Brain microvascular endothelial cell (primary cell): ENCODE measurements around the gene FAM53A.
A peak's percentile ranks its signal among the peaks of the same experiment; 100 is the strongest.

Source experiments
- DNase-seq: peaks from one replicate; pipeline ENCODE4 v3.0.0-alpha.2; 2020
- H3K27ac ChIP-seq: fragments of 250-450 bp; sonication (Bioruptor Pico); 2 replicates; pipeline ENCODE4 v1.5.1; 2020; ENCODE audit warnings: mild to moderate bottlenecking, moderate library complexity
- H3K27me3 ChIP-seq: fragments of 250-450 bp; sonication (Bioruptor Pico); replicated peaks from 2 replicates; pipeline ENCODE4 v1.5.1; 2020; ENCODE audit warnings: mild to moderate bottlenecking
- H3K36me3 ChIP-seq: fragments of 250-450 bp; sonication (Bioruptor Pico); replicated peaks from 2 replicates; pipeline ENCODE4 v1.5.1; 2020; ENCODE audit warnings: mild to moderate bottlenecking
- H3K4me3 ChIP-seq: 2 replicates; pipeline ENCODE4 v1.5.1; 2011; ENCODE audit warnings: low read depth, mild to moderate bottlenecking, control low read depth, low read length, moderate library complexity
- CTCF ChIP-seq: IDR thresholded peaks from 2 replicates; pipeline ENCODE4 v1.5.1; 2011; ENCODE audit warnings: low read depth, mild to moderate bottlenecking, moderate library complexity, low read length, control low read depth, inconsistent platforms; ENCODE audit errors: missing control alignments
- in situ Hi-C: cut with HindIII; loops from 2 replicates; pipeline ENCODE4 v1.10.0; 2017; ENCODE audit warnings: low sequenced_read_pairs, low pct_ligation_motif_present

The FAM53A gene

DNA sequence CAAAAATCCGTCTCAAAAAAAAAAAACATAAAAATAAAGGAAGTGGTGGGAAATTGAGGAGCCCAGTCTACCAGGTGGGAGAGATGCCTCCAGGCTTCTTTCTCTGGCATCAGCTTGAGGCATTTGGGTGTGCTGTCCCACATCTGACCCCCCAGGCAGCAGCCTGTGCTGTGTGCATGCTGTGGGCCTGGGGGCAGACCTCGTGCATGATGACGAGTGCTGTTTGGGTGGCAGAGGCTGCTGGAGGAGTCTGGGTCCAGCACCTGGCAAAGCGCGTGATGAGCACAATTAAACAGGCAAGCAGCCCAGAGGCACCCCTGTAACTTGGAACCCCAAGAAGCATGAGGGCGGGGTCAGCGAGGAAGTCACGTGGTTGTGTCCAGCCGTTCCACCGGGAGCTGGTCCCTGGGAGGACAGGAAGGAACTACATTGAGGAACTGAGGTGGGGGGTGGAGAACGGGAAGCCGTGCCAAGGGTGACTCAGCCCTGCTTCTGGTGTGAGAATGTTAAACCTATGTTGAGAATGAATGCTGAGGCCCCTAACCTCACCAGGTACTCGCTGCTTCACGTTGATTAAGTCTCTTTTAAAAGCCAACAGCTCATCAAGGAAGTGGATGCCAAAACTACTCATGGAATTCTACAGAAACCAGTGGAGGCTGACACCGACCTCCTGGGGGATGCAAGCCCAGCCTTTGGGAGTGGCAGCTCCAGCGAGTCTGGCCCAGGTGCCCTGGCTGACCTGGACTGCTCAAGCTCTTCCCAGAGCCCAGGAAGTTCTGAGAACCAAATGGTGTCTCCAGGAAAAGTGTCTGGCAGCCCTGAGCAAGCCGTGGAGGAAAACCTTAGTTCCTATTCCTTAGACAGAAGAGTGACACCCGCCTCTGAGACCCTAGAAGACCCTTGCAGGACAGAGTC, 43.3 kb upstream of the FAM53A start:
- in situ Hi-C loops = no loop called here
- Histone ChIP-seq H3K27ac (peak overlapping the region; percentile 48), H3K27me3 (no peaks in the 10 kb centered on the region), H3K4me3 (peak overlapping the region; percentile 3), H3K36me3 (peaks cover 17% of the 10 kb centered on the region)
- peak; percentile 82 for DNase-seq
- no peak for TF ChIP-seq CTCF

DNA sequence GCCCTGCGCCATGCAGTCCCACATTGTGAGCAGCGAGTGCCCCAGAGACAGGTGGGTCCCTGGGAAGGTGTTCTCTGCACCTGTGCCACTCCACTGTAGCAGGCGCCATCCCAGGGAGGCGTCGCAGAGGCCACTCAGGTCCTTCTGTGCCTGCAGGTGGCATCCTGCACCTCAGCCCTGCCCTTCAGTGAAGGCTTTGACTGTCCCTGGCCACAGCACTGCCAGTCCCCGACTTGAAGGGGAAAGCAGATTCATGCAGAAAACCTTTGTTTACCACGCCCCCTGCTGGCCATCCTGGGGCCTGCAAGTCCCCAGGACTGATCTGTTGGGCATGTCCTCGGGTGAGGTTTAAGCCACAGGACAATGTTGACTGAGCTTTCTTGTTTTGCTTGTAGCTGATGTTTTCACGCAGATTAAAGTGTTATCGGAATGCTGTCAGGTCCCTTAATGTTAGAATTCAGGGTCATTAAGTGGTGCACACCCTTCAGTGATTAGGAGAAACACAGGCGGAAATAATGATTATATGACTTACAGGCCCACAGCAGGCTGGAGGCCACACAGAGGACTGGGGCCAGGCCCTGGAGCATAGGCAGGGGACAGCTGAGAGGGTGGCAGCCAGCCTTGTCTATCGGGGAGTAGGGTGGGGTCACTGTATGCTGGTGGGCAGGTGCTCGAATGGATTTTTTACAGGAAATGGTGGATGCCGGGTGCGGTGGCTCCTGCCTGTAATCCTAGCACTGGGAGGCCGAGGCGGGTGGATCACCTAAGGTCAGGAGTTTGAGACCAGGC, 42.2 kb upstream of the FAM53A start:
- peak; percentile 98 for TF ChIP-seq CTCF
- in situ Hi-C loops = no loop called here
- Histone ChIP-seq H3K27me3 (no peaks in the 10 kb centered on the region), H3K4me3 (no peak overlapping the region), H3K36me3 (peaks cover 13% of the 10 kb centered on the region), H3K27ac (no peak overlapping the region)
- peak; percentile 85 for DNase-seq

- Histone ChIP-seq H3K4me3 (no peak overlapping the region), H3K27me3 (no peaks in the 10 kb centered on the region), H3K36me3 (peaks cover 13% of the 10 kb centered on the region), H3K27ac (no peak overlapping the region)
- TF ChIP-seq CTCF = no peak
- in situ Hi-C loops = no loop called here
- DNase-seq = no peak
Observed at GRCh38 chr4:1725521-1725920, 41.4 kb upstream of the FAM53A start.

DNA sequence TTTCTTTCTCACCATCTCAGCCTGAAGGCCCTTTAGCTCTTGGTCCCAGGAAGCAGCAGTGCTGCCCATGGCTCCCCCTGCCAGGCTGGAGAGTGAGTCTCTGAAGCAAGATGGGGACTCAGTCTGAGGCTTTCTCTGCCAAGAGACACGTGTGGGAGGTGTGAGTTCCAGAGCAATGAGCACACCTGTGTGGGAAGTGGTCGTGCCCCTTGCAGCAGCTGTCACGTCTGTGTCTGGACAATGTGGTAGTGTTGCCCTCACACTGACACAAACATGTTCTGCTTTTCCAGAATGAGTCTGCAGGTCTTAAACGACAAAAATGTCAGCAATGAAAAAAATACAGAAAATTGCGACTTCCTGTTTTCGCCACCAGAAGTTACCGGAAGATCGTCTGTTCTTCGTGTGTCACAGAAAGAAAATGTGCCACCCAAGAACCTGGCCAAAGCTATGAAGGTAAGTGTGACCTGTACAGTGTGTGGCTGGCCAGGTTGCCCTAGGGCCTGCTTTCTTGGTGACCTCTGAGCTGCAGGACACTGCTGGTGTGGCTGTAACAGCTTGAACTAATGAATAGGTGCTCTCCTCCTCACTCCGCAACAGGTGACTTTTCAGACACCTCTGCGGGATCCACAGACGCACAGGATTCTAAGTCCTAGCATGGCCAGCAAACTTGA, 39.2 kb upstream of the FAM53A start:
- DNase-seq = no peak
- in situ Hi-C loops = no loop called here
- Histone ChIP-seq H3K36me3 (peaks cover 11% of the 10 kb centered on the region), H3K27ac (no peak overlapping the region), H3K27me3 (no peaks in the 10 kb centered on the region), H3K4me3 (peak overlapping the region; percentile 9)
- no peak for TF ChIP-seq CTCF

DNA sequence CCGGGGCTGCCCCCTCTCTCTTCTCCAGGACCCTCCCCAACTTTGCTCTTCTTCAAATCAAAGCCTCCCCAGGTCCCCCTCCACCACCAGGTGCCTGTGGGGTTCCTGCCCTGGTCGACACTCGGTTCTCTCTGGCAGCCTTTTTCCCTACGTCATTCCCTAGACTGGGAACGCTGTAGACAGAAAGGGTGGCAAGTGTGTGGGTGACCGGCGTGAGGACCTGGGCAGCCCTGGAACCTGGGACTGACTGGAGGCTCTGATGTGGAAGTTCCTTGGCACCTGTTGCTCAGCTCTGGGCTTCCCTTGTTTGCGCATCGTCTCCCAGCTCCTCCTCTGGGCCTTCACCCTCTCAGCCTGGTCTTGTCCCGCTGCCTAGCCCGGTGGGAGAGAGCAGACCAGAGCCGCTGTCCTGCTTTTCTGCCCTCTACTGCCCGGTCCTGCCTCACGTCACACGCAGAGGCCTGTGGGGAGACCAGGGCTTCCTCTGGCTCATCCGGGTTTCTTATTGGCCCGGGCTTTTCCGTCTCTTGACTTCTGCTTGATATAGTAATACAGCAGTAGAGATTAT, 38.5 kb upstream of the FAM53A start:
- H3K4me3 ChIP-seq = peak overlapping the region; percentile 71
- in situ Hi-C loops = no loop called here
- TF ChIP-seq CTCF = no peak
- no peak overlapping the region for H3K27ac ChIP-seq
- DNase-seq = no peak
- H3K27me3 ChIP-seq = no peaks in the 10 kb centered on the region
- peaks cover 5% of the 10 kb centered on the region for H3K36me3 ChIP-seq
